DOHH2 (cell line): ENCODE data around the gene KMT2C.

Experiments used
- H3F3A ChIP-seq: fragments of 200-600 bp; sonication (generic), shearing (Covaris generic); 2 replicates; pipeline ENCODE4 v1.6.0; 2016; ENCODE audit warnings: antibody characterized with exemption, mild to moderate bottlenecking; ENCODE audit not compliant: control insufficient read depth, insufficient read depth
- H3K27ac ChIP-seq: fragments of 200-600 bp; sonication (generic); 2 replicates; pipeline ENCODE4 v1.5.1; 2014; ENCODE audit warnings: low read depth, mild to moderate bottlenecking, low read length, moderate library complexity
- H3K27me3 ChIP-seq: fragments of 200-600 bp; sonication (generic); 2 replicates; pipeline ENCODE4 v1.6.1; 2014; ENCODE audit warnings: mild to moderate bottlenecking, low read length, mixed read lengths; ENCODE audit not compliant: control insufficient read depth
- H3K36me3 ChIP-seq: fragments of 200-600 bp; sonication (generic); 2 replicates; pipeline ENCODE4 v1.6.1; 2014; ENCODE audit warnings: mild to moderate bottlenecking, low read length, moderate library complexity, mixed read lengths; ENCODE audit not compliant: control insufficient read depth
- H3K4me1 ChIP-seq: fragments of 200-600 bp; sonication (generic); 2 replicates; pipeline ENCODE4 v1.6.1; 2014; ENCODE audit warnings: mild to moderate bottlenecking, low read length, mixed read lengths; ENCODE audit not compliant: control insufficient read depth
- H3K4me2 ChIP-seq: fragments of 200-600 bp; sonication (generic); 2 replicates; pipeline ENCODE4 v1.6.0; 2014; ENCODE audit warnings: mild to moderate bottlenecking, low read length, moderate library complexity
- H3K4me3 ChIP-seq: fragments of 200-600 bp; sonication (generic); 2 replicates; pipeline ENCODE4 v1.5.1; 2014; ENCODE audit warnings: mild to moderate bottlenecking, low read length, mixed read lengths
- H3K79me2 ChIP-seq: fragments of 200-600 bp; sonication (generic); 2 replicates; pipeline ENCODE4 v1.6.1; 2014; ENCODE audit warnings: mild to moderate bottlenecking, low read length, mixed read lengths; ENCODE audit not compliant: control insufficient read depth
- H3K9me2 ChIP-seq: fragments of 200-600 bp; sonication (generic); replicated peaks from 2 replicates; pipeline ENCODE4 v1.6.1; 2014; ENCODE audit warnings: mild to moderate bottlenecking, low read length, mixed read lengths; ENCODE audit not compliant: control insufficient read depth
- H3K9me3 ChIP-seq: fragments of 200-600 bp; sonication (generic); 2 replicates; pipeline ENCODE4 v1.6.1; 2014; ENCODE audit warnings: antibody characterized with exemption, low read length, mixed read lengths; ENCODE audit not compliant: control insufficient read depth, insufficient read depth
- H4K20me1 ChIP-seq: fragments of 200-600 bp; sonication (generic); 2 replicates; pipeline ENCODE4 v1.6.0; 2014; ENCODE audit warnings: low read depth, mild to moderate bottlenecking, antibody characterized with exemption, low read length, moderate library complexity; ENCODE audit not compliant: control insufficient read depth, insufficient read depth
- CTCF ChIP-seq: fragments of 200-600 bp; sonication (generic); IDR thresholded peaks from one replicate; pipeline ENCODE4 v1.5.1; 2014; ENCODE audit warnings: antibody characterized with exemption, mild to moderate bottlenecking, low read depth, low read length; ENCODE audit not compliant: poor library complexity, severe bottlenecking
- EZH2phosphoT487 ChIP-seq: fragments of 200-600 bp; sonication (generic); IDR thresholded peaks from 2 replicates; pipeline ENCODE4 v1.6.1; 2017; ENCODE audit warnings: borderline replicate concordance, mild to moderate bottlenecking, antibody characterized with exemption, low read length, moderate library complexity, mixed read lengths

Gene KMT2C

GRCh38 chr7:152363798-152364197 lies 72.0 kb downstream of the KMT2C start:
- Histone ChIP-seq H3K9me2 (no peaks in the 10 kb centered on the region), H3K9me3 (no peaks in the 10 kb centered on the region), H3K36me3 (peaks cover 8% of the 10 kb centered on the region; the same call in 1 of the 2 replicates), H3K27ac (no peak overlapping the region), H3K79me2 (peaks cover 99% of the 10 kb centered on the region), H3K4me2 (no peak overlapping the region), H3K27me3 (no peaks in the 10 kb centered on the region), H3K4me3 (no peak overlapping the region), H4K20me1 (peaks cover 47% of the 10 kb centered on the region), H3K4me1 (no peaks in the 10 kb centered on the region), H3F3A (no peaks in the 10 kb centered on the region; the same call in 1 of the 2 replicates)
- no peak for TF ChIP-seq EZH2phosphoT487
- no peak for TF ChIP-seq CTCF

DNA sequence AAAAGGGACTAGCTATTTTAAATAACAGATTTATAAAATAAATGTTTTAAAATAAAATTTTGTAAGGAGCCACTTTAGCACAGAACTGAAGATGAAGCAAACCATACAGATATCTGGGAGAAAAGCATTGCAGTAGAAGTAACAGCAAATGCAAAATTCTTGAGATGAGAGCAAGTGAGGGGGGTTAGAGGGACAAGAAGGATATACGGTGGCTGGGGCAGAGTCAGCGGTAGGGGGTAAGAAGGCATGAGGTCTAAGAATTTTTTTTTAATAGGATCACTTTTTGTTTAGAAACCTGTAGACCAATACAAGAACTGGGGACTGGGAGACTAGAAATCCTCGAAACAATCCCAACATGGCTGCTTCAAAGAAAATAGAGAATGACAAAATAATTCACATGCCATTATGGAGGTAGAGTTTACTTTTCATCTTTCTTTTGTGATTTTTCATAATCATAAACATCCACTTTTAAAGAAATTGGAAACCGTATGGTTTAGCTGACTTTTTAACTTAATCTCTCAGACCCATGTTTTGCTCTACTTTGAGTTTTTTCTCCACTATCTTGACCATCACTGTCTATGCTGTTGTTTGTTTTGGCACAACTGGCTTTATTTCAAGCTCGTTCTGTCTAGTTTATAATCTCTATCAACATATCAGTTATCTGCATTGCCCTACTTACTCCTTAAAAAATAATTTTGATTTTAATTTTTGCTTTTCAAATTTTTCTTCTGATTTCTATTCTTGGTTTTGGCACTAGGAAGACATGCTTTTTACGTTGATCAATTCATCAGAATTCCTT lies 73.5 kb downstream of the KMT2C start:
- no peaks in the 10 kb centered on the region for H3K9me2 ChIP-seq
- H4K20me1 ChIP-seq, result peaks cover 38% of the 10 kb centered on the region
- no peak overlapping the region for H3K4me3 ChIP-seq
- no peak overlapping the region for H3K27ac ChIP-seq
- peaks cover 14% of the 10 kb centered on the region for H3K36me3 ChIP-seq
- no peaks in the 10 kb centered on the region for H3K9me3 ChIP-seq
- TF ChIP-seq EZH2phosphoT487, result no peak
- TF ChIP-seq CTCF, result no peak
- peaks cover 6% of the 10 kb centered on the region for H3F3A ChIP-seq
- peaks cover 99% of the 10 kb centered on the region for H3K79me2 ChIP-seq
- no peaks in the 10 kb centered on the region for H3K4me1 ChIP-seq
- H3K4me2 ChIP-seq, result no peak overlapping the region
- H3K27me3 ChIP-seq, result no peaks in the 10 kb centered on the region

DNA sequence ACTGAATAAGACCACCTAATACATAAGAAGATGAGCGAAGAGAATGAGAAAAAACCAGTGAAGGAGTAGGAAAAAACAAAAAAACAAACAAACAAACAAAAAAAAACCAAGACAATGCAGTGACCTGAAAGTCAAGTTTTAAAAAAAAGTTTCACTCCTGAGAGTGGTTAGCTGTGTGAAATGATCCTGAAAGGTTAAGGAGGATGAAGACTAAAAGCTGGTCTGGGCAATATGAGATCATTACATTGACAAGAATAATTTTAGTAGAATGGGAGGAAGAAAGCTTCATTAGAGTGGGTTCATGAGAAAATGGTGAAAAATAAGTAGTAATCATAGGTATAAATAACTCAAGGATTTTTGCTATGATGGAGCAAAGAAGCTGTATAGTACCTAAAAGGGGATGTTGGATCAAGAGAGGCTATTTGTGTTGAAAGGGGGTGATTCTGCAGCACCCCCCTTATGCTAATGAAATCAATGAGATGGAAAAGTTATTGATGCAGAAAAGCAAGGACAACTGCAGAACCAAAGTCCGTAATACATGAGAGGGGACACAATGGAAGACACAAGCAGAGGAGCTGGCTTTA lies 80.2 kb downstream of the KMT2C start:
- peaks cover 5% of the 10 kb centered on the region; the same call in 1 of the 2 replicates for H4K20me1 ChIP-seq
- H3K9me3 ChIP-seq, result no peaks in the 10 kb centered on the region
- peaks cover 85% of the 10 kb centered on the region for H3K79me2 ChIP-seq
- no peaks in the 10 kb centered on the region for H3K9me2 ChIP-seq
- TF ChIP-seq CTCF, result no peak
- no peak for TF ChIP-seq EZH2phosphoT487
- no peak overlapping the region for H3K27ac ChIP-seq
- H3K27me3 ChIP-seq, result no peaks in the 10 kb centered on the region
- H3K4me3 ChIP-seq, result no peak overlapping the region
- peaks cover 6% of the 10 kb centered on the region for H3F3A ChIP-seq
- no peak overlapping the region for H3K4me2 ChIP-seq
- peaks cover 11% of the 10 kb centered on the region for H3K4me1 ChIP-seq
- H3K36me3 ChIP-seq, result peaks cover 49% of the 10 kb centered on the region
